HG03342 (cell line): Measurements from ENCODE around the gene ADH6.
"Not testable (repeated sequence)": the region's sequence is repeated elsewhere in the genome, so short reads cannot be mapped to it uniquely, and the experiment has no call there.

ENCODE experiments used
- ATAC-seq: cut with Tn5 transposase; IDR thresholded peaks from one replicate; pipeline ENCODE4 v1.9.1; 2021; ENCODE audit warnings: mild to moderate bottlenecking, moderate library complexity; ENCODE audit not compliant: unreplicated experiment

ADH6 gene

DNA sequence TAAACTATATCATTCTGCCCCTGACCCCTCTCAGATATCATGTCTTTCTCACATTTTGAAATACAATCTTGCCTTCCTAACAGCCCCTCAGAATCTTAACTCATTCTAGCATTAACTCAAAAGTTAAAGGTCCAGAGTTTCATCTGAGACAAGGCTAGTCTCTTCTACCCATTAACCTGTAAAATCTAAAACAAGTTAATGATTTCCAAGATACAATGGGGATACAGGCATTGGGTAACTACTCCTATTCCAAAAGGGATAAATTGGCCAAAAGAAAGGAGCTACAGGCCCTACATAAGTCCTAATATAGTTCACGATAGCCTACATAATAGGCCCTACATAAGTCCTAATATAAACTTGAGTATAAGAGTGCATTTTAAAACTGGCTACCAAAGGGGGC lies 18.9 kb downstream of the ADH6 start:
- ATAC-seq, result no peak

DNA sequence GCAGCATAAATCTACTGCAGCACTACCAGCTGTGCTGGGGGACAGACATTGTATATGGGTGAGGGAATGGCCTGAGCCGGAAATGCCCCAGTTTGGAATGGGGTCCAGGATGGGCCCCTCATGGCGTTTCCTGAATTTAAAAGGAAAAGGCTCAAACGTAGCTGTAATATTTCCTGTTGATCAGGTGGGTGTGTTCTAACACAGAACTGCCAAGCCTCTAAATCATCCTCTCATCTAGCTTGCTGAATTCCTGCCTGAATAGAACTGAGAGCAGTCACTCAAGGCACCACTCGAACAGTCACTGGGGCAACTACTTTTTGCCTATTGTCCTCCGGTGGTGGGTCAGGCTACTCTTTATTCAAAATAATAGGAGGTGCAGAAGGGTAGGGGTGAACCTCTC lies 28.7 kb downstream of the ADH6 start:
- no peak for ATAC-seq

GRCh38 chr4:99189900-99190299 lies 29.1 kb downstream of the ADH6 start:
- not testable (repeated sequence) for ATAC-seq

GRCh38 chr4:99186029-99186428 lies 33.0 kb downstream of the ADH6 start:
- ATAC-seq, result no peak

DNA sequence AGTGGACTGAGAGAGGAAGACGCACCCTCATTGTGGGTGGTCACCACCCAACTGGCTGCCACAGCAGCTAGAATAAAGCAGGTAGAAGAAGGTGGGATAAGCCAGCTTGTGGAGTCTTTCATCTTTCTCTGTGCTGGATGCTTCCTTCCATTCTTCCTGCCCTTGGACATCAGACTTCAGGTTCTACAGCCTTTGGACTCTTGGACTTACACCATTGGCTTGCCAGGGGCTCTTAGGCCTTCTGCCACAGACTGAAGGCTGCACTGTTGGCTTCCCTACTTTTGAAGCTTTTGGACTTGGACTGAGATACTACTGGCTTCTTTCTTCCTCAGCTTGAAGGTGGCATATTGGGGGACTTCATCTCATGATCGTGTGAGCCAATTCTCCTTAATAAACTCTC lies 33.5 kb downstream of the ADH6 start:
- ATAC-seq, result no peak

- no peak for ATAC-seq
Measured at GRCh38 chr4:99180382-99181070, 38.5 kb downstream of the ADH6 start.

DNA sequence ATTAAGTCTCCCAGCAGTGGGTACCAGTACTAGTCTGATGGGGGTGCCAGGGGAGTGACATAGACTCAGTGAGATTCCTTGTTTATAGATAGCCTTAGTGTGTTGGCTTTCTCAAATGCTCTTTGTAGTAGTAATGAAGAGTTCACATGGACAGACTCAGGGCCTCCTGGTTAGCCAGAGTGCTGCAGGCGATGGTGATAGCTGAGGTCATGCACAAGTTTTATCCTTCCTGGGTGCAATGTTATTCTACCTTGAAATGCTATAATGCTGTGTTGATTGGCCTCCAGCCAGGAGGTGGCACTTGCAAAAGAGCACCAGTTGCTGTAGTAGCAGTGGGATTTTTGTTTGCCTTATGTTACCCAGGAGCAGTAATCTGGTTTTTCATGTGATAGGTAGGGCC lies 39.4 kb downstream of the ADH6 start:
- ATAC-seq, result no peak

DNA sequence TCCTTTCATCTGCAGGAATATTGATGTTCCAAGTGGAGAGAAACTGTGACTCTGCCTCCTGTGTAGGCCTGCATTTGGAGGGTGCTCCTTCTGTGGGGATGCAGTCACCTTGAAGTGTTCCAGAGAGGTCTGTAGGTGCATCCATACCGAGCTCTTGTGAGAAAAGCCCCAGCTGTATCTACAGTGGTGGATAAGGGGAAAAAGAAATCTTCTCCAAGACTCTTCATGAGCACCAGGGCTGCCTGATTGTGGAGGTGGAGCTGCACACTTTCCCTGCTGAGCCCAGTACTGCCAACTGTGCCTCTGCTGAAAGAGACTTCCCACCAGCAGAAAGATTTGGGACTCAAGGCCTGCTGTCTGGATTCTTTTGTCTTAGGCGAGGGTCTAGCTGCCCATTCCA lies 39.9 kb downstream of the ADH6 start:
- no peak for ATAC-seq

DNA sequence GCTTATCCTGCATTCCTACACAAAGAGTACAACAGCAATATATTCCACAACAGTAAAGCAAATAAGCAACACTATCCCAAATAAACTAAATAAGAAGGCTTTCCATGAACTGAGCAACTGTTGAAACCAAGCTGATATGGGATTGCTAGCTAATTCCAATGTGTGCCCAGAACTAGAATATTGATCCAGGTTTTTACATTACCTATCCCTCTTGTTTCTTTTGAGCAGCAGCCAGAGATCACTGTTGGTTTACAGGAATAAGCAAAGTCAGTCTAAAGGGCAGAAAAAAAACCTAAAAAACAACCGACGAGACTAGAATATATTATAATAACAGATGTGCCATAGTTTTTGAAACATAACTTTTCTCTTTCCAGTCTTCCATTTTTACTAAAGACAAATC lies 52.5 kb downstream of the ADH6 start:
- no peak for ATAC-seq

- ATAC-seq, result no peak
Measured at GRCh38 chr4:99165978-99166377, 53.1 kb downstream of the ADH6 start.

- no peak for ATAC-seq
Measured at GRCh38 chr4:99161373-99162099, 57.5 kb downstream of the ADH6 start.

GRCh38 chr4:99159699-99160098 lies 59.3 kb downstream of the ADH6 start:
- no peak for ATAC-seq

DNA sequence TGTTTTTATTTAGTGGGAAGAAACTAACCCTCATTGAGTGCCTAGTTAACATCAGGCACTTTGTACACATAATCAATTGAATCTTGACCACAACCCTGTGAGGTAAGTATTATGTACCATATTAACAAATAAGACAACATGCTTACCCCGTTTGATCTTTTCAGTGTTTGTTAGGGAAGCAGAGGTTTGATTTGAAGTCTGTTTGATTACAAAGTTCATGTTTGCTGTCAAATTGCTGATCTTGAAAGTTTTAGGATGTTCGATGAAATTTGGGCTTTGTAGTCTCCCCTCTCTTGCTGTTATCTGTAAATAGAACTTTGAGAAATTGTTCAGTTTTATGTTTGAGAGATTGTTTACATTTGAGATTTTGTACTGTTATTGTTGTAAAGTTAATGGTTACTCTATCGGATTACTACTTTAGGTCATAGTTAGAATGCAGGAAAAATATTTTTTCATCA lies 61.5 kb downstream of the ADH6 start:
- no peak for ATAC-seq

GRCh38 chr4:99156992-99157391 lies 62.1 kb downstream of the ADH6 start:
- ATAC-seq, result no peak

- no peak for ATAC-seq
Measured at GRCh38 chr4:99154658-99155342, 64.2 kb downstream of the ADH6 start.
